Epithelial cell of esophagus (primary cell): ENCODE measurements around the gene OR8K1.
A peak's percentile ranks its signal among the peaks of the same experiment; 100 is the strongest.

Experiments used
- DNase-seq: peaks from one replicate; pipeline ENCODE4 v3.0.0; 2010; ENCODE audit warnings: low read depth
- H3K4me3 ChIP-seq: 2 replicates; pipeline ENCODE4 v1.5.1; 2011; ENCODE audit warnings: mild to moderate bottlenecking, low read length, control low read depth
- TF ChIP-seq, protein P1 (sequence below): IDR thresholded peaks from 2 replicates; pipeline ENCODE4 v1.5.1; 2011; ENCODE audit warnings: low read depth, mild to moderate bottlenecking, low read length, control low read depth, inconsistent platforms; ENCODE audit not compliant: insufficient read depth; ENCODE audit errors: missing control alignments

The OR8K1 gene

DNA sequence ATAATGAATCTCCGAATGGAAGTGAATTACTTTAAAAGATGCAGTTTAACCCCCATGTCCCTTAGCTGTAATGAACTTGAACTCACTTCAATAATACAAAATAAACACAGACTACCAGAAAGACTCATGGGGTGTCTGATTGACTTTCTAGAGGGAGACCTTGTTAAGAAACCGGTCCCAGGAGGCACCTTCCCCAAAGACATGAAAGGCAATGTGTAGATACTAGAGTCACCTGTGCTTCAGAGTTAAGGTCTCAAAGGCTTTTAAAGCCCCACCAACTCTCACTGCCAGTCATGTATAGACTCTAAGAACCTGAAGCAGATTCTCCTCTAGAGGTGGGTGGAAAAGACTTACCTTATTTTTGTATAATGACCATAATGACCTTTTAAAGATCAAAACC lies 8.2 kb downstream of the OR8K1 start, which contains the start of gene OR8J1:
TSS of gene OR8J1 (plus strand) at position 301 of the 400 bp plus-strand sequence. CDS start 5,956 bp downstream, outside the sequence.
- no peak for DNase-seq
- TF ChIP-seq, protein P1, sequence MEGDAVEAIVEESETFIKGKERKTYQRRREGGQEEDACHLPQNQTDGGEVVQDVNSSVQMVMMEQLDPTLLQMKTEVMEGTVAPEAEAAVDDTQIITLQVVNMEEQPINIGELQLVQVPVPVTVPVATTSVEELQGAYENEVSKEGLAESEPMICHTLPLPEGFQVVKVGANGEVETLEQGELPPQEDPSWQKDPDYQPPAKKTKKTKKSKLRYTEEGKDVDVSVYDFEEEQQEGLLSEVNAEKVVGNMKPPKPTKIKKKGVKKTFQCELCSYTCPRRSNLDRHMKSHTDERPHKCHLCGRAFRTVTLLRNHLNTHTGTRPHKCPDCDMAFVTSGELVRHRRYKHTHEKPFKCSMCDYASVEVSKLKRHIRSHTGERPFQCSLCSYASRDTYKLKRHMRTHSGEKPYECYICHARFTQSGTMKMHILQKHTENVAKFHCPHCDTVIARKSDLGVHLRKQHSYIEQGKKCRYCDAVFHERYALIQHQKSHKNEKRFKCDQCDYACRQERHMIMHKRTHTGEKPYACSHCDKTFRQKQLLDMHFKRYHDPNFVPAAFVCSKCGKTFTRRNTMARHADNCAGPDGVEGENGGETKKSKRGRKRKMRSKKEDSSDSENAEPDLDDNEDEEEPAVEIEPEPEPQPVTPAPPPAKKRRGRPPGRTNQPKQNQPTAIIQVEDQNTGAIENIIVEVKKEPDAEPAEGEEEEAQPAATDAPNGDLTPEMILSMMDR = no peak
- no peak within 1 kb of the TSS for H3K4me3 ChIP-seq

DNA sequence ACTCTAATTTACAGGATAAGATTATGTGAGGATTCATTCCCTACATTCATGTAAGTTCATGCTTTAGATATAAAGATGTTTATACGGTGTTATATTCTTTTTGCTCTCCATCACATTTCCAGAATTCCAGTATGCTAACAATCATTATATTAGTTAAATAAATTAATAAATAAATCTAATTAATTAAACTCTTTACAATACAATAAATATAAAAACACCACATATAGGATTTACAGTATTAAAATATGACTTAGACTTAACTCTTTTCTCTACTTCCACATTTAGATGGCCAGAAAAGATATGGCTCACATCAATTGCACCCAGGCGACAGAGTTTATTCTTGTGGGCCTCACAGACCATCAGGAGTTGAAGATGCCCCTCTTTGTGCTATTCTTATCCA lies 29.5 kb downstream of the OR8K1 start, which contains the start of gene OR8U1:
TSS of gene OR8U1 (plus strand) at position 301 of the 400 bp plus-strand sequence. CDS start at position 301, 0 bp downstream.
- DNase-seq = no peak

DNA sequence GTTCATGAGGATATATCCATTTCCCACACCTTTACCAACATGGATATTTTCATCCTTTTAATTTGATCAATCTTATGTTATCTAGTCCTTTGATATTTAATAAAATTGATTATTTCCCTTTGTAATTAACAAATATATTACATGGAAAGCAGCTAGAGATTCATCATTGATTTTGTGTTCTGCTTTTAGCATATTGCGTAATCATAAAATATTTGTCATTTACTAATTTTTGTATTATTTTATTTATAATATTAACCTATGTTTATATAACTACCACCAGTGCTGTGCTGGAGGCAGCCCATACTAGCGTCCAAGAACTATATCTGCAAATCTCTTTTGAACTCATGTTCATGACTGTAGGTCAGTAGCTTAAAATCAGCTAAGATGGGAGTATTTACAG lies 34.3 kb downstream of the OR8K1 start:
- no peak overlapping the region for H3K4me3 ChIP-seq
- TF ChIP-seq, protein P1 = no peak
- DNase-seq = no peak

More for the DNA sequence above, 29.5 kb downstream of the OR8K1 start, which contains the start of gene OR8U1:
- TF ChIP-seq, protein P1 = no peak
- no peak within 1 kb of the TSS for H3K4me3 ChIP-seq

DNA sequence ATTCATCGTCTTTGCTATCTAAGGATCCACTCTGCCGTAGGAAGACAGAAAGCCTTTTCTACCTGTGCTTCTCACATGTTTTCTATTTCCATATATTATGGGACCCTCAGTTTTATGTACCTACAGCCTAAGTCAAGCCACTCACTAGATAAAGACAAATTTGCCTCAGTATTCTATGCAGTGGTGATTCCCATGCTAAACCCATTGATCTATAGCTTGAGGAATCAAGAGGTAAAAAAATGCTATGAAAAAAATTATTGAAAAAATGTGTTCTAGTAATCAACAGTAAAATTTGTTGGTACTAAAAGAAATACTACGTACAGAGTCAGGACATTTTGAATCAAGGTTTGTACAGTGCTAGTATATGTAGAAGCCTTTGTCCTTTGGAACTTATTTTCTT lies 48.5 kb downstream of the OR8K1 start:
- TF ChIP-seq, protein P1 = no peak
- no peak overlapping the region for H3K4me3 ChIP-seq
- DNase-seq = no peak

DNA sequence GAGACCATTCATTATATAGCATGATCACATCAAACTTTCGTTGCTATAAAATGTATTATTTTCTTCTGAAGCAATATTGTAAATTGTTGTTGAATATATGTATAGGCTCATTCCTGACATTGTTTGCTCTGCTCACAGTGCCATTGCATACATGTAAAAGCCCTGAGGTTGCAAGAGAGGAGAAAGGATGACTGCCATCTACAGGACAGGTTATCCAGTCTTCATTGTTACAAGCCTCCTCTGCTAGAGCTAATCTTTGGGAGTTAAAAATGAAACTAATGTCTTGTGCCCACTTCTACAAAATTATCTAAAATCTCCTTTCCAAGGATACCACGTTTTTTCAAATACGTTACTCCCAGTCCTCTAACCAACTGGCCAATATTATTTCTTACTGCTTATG lies 50.2 kb downstream of the OR8K1 start:
- peak; percentile 1 for DNase-seq
- TF ChIP-seq, protein P1 = no peak

More for the DNA sequence above, 50.2 kb downstream of the OR8K1 start:
- H3K4me3 ChIP-seq = no peak overlapping the region
